K562 (cell line): ENCODE data around the gene CDC37. TPM values are rescaled to one million over a fixed set of nuclear protein-coding genes. Genes with fewer than 3 reads are reported as not detected.
A peak's percentile ranks its signal among the peaks of the same experiment; 100 is the strongest.

Experiments used
- CGGBP1 ChIP-seq: fragments of 250-450 bp; sonication (Bioruptor Pico); IDR thresholded peaks from 2 replicates; pipeline ENCODE4 v1.9.0; 2021; ENCODE audit warnings: mild to moderate bottlenecking
- CUX1 ChIP-seq: fragments of 200-800 bp; sonication (Bioruptor generic); IDR thresholded peaks from 2 replicates; pipeline ENCODE4 v1.6.1; 2016; ENCODE audit warnings: missing genetic modification characterization, missing compliant biosample characterization
- ETS1 ChIP-seq: conservative IDR thresholded peaks from 2 replicates; pipeline ENCODE4 v1.6.1; 2011; ENCODE audit warnings: low read depth, mild to moderate bottlenecking, low read length; ENCODE audit not compliant: control insufficient read depth
- GTF2F1 ChIP-seq: IDR thresholded peaks from 2 replicates; pipeline ENCODE4 v1.6.1; 2011; ENCODE audit warnings: low read depth, low read length, improper control_type of control experiment
- HDAC1 ChIP-seq, 2 experiments: fragments of 450-650 bp; IDR thresholded peaks; 2 replicates each; pipeline ENCODE4 v1.6.1; 2016 to 2017; ENCODE audit warnings: inconsistent platforms in 1 of 2, mild to moderate bottlenecking in 1 of 2, moderate library complexity in 1 of 2
- PHB ChIP-seq: fragments of 250-450 bp; sonication (Bioruptor Pico); IDR thresholded peaks from 2 replicates; pipeline ENCODE4 v1.5.0; 2021
- ZHX1 ChIP-seq: fragments of 150-350 bp; conservative IDR thresholded peaks from 2 replicates; pipeline ENCODE4 v1.6.1; 2014; ENCODE audit warnings: low read length
- ZNF143 ChIP-seq: sonication (generic); formaldehyde crosslinking; IDR thresholded peaks from 2 replicates; pipeline ENCODE4 v1.9.0; 2022; ENCODE audit warnings: mild to moderate bottlenecking, missing genetic modification reagents
- ZNF24 ChIP-seq: fragments of 450-650 bp; IDR thresholded peaks from 2 replicates; pipeline ENCODE4 v1.6.1; 2016
- ZNF384 ChIP-seq: IDR thresholded peaks from 2 replicates; pipeline ENCODE4 v1.6.1; 2012; ENCODE audit warnings: low read depth, low read length, improper control_type of control experiment
- ZNF778 ChIP-seq: fragments of 450-650 bp; formaldehyde crosslinking; IDR thresholded peaks from 2 replicates; pipeline ENCODE4 v1.4.0; 2020; ENCODE audit warnings: mild to moderate bottlenecking, moderate library complexity
- polyA plus RNA-seq, 8 experiments: library from polyadenylated mRNA; depleted of rRNA in 4 of 8; stranded (reverse) in 5 of 8; unstranded in 3 of 8; fragments of >200 nt; fragmentation: Nextera tagmentation in 2 of 8; fragmentation: Illumina TruSeq in 1 of 8; extraction: Ambion mirVana in 2 of 8; extraction: Trizol in 1 of 8; gene quantifications; 2 replicates each; pipeline versions ENCODE4 v1.2.1 to v1.2.3, GENCODE V29; 2011 to 2014; ENCODE audit warnings: inconsistent platforms in 1 of 8, missing spikeins in 1 of 8
- total RNA-seq, 7 experiments: library from RNA; depleted of rRNA in 6 of 7; stranded (reverse); fragments of >200 nt in 6 of 7; fragmentation: Illumina TruSeq in 2 of 7; extraction: Trizol in 2 of 7; gene quantifications; 2 replicates each; pipeline versions ENCODE4 v1.2.1 to v1.2.3, GENCODE V29; 2011 to 2021; ENCODE audit warnings: low replicate concordance in 1 of 7
- TF ChIP-seq, protein P1 (sequence below): IDR thresholded peaks from 2 replicates; pipeline ENCODE4 v1.6.1; 2016; ENCODE audit warnings: missing genetic modification characterization, missing compliant biosample characterization
- TF ChIP-seq, protein P2 (sequence below): sonication (generic); formaldehyde crosslinking; IDR thresholded peaks from 2 replicates; pipeline ENCODE4 v1.8.0; 2022; ENCODE audit warnings: mild to moderate bottlenecking, missing genetic modification reagents

CDC37 gene
- total and polyA plus RNA-seq, 9 of the 15 experiments (the other 6 are each of a cell fraction or from before 2014, with no cell fraction given), result 6.6 to 538 (median 227) TPM

DNA sequence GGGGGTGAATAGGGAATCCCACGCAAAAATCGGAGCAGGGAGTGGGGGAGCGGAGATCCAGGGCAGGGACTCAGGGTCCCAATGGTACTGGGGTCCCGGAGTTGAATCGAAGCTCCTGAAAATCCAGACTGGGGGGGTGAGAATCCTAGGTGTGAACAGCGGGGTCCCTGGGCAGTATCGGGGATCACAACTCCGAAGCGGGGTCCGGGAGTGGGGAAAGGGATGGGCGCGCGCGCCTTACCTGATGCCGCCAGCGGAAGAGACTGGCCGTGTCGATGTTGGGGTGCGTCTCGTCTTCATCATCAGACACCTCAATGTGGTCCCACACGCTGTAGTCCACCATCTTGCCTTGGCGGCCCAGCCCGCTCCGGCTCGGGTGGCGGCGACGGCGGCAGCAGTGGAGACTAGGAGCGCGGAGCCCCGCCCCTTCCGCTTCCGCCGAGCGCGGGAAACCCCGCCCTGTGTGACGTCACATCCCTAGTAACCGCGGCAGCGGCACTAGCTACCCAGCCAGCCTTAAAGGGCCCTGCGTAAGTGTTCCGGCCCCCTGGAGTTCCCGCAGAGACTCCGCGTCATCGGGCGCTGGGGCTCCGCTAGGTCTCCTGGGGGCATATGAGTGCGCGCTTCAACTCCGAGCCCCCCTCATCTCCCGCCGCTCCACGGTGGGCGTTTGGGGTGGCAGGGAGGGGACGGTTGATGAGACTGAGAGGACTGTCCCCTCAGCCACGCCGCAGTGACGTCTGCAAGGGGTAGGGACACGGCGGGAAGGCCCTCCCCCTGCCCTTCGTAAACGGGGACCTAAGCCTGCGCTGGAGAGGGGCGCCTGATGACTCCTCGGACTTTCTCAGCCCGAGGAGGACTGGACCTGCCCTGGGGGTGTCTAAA is at the start of gene CDC37 (continued):
- TF ChIP-seq CUX1 (no peak), HDAC1 (IDR thresholded peaks at IDR 0.05) (peak; percentile 85 to 98; a peak in 3 of 4 replicates), ZHX1 (no peak), ZNF143 (CRISPR knock-in tag) (0 out of 2 replicates have a peak, but pooled peaks have one; percentile 29), PHB (CRISPR knock-in tag) (peak; percentile 52; the same call in 1 of the 2 replicates), ZNF384 (no peak), ZNF778 (CRISPR knock-in tag) (no peak), ETS1 (peak; percentile 78), CGGBP1 (CRISPR knock-in tag) (no peak), ZNF24 (no peak), GTF2F1 (0 out of 2 replicates have a peak, but pooled peaks have one; percentile 5)
- TF ChIP-seq, protein P1, sequence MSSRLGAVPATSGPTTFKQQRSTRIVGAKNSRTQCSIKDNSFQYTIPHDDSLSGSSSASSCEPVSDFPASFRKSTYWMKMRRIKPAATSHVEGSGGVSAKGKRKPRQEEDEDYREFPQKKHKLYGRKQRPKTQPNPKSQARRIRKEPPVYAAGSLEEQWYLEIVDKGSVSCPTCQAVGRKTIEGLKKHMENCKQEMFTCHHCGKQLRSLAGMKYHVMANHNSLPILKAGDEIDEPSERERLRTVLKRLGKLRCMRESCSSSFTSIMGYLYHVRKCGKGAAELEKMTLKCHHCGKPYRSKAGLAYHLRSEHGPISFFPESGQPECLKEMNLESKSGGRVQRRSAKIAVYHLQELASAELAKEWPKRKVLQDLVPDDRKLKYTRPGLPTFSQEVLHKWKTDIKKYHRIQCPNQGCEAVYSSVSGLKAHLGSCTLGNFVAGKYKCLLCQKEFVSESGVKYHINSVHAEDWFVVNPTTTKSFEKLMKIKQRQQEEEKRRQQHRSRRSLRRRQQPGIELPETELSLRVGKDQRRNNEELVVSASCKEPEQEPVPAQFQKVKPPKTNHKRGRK (tag), result no peak
- TF ChIP-seq, protein P2, sequence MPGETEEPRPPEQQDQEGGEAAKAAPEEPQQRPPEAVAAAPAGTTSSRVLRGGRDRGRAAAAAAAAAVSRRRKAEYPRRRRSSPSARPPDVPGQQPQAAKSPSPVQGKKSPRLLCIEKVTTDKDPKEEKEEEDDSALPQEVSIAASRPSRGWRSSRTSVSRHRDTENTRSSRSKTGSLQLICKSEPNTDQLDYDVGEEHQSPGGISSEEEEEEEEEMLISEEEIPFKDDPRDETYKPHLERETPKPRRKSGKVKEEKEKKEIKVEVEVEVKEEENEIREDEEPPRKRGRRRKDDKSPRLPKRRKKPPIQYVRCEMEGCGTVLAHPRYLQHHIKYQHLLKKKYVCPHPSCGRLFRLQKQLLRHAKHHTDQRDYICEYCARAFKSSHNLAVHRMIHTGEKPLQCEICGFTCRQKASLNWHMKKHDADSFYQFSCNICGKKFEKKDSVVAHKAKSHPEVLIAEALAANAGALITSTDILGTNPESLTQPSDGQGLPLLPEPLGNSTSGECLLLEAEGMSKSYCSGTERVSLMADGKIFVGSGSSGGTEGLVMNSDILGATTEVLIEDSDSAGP (CRISPR knock-in tag), result peak; percentile 94
